GM23338 (cell line): ENCODE measurements around the gene DOK1. TPM values are rescaled to one million over a fixed set of nuclear protein-coding genes. Genes with fewer than 3 reads are reported as not detected.

Experiments
- ATAC-seq: fragments of 200-7000 bp; cut with Tn5 transposase; 3 replicates; pipeline ENCODE4 v1.9.1; 2020
- DNase-seq: peaks from one replicate; pipeline ENCODE4 v3.0.0-alpha.2; 2015; ENCODE audit warnings: low spot score
- H2AFZ ChIP-seq: fragments of 200-600 bp; sonication (generic); 2 replicates; pipeline ENCODE4 v1.8.0; 2016; ENCODE audit warnings: antibody characterized with exemption, mild to moderate bottlenecking, moderate library complexity
- H3F3A ChIP-seq: fragments of 200-600 bp; sonication (generic); replicated peaks from 2 replicates; pipeline ENCODE4 v1.8.0; 2017; ENCODE audit warnings: antibody characterized with exemption, mixed run types, low read depth
- H3K27ac ChIP-seq: fragments of 200-600 bp; sonication (generic); 2 replicates; pipeline ENCODE4 v1.6.1; 2016; ENCODE audit warnings: low read depth
- H3K27me3 ChIP-seq: fragments of 200-600 bp; sonication (generic); 2 replicates; pipeline ENCODE4 v1.8.0; 2016; ENCODE audit warnings: mild to moderate bottlenecking, mixed run types, moderate library complexity; ENCODE audit not compliant: insufficient read depth
- H3K36me3 ChIP-seq: fragments of 200-600 bp; sonication (generic); 2 replicates; pipeline ENCODE4 v1.8.0; 2016; ENCODE audit warnings: mild to moderate bottlenecking; ENCODE audit not compliant: insufficient read depth
- H3K4me1 ChIP-seq: fragments of 200-600 bp; sonication (generic); 2 replicates; pipeline ENCODE4 v1.8.0; 2016; ENCODE audit warnings: mild to moderate bottlenecking, moderate library complexity; ENCODE audit not compliant: insufficient read depth
- H3K4me2 ChIP-seq: fragments of 200-600 bp; sonication (generic); 2 replicates; pipeline ENCODE4 v1.7.1; 2017; ENCODE audit warnings: mixed run types
- H3K4me3 ChIP-seq: fragments of 200-600 bp; sonication (generic); 2 replicates; pipeline ENCODE4 v1.6.1; 2016; ENCODE audit warnings: mixed run types
- H3K79me2 ChIP-seq: fragments of 200-600 bp; sonication (generic); replicated peaks from 2 replicates; pipeline ENCODE4 v1.8.0; 2017; ENCODE audit warnings: mild to moderate bottlenecking; ENCODE audit not compliant: insufficient read depth
- H3K9me2 ChIP-seq: fragments of 200-600 bp; sonication (generic); 2 replicates; pipeline ENCODE4 v1.8.0; 2017; ENCODE audit not compliant: insufficient read depth
- H4K20me1 ChIP-seq: fragments of 200-600 bp; sonication (generic); replicated peaks from 2 replicates; pipeline ENCODE4 v1.8.0; 2017; ENCODE audit warnings: mild to moderate bottlenecking; ENCODE audit not compliant: insufficient read depth
- H3K27ac Mint-ChIP-seq: 2 replicates; pipeline ENCODE4 v1.8.0; 2020; ENCODE audit warnings: inconsistent platforms, mild to moderate bottlenecking, moderate library complexity, mixed read lengths
- H3K27me3 Mint-ChIP-seq: 3 replicates; pipeline ENCODE4 v1.8.0; 2022; ENCODE audit warnings: low read depth, mild to moderate bottlenecking, moderate library complexity, mixed read lengths, inconsistent platforms; ENCODE audit not compliant: insufficient read depth, poor library complexity
- H3K36me3 Mint-ChIP-seq: 3 replicates; pipeline ENCODE4 v1.8.0; 2021; ENCODE audit warnings: low read depth, mild to moderate bottlenecking, inconsistent platforms, moderate library complexity, mixed read lengths
- H3K4me1 Mint-ChIP-seq: 3 replicates; pipeline ENCODE4 v1.8.0; 2020; ENCODE audit warnings: mild to moderate bottlenecking, inconsistent platforms, mixed read lengths
- H3K4me3 Mint-ChIP-seq: 3 replicates; pipeline ENCODE4 v1.8.0; 2021; ENCODE audit warnings: moderate library complexity, mild to moderate bottlenecking, inconsistent platforms, mixed read lengths
- H3K9me3 Mint-ChIP-seq: 3 replicates; pipeline ENCODE4 v1.8.0; 2020; ENCODE audit warnings: moderate library complexity, mild to moderate bottlenecking, inconsistent platforms, mixed read lengths
- CREB1 ChIP-seq: fragments of 250-450 bp; sonication (Bioruptor Pico); IDR thresholded peaks from 2 replicates; pipeline ENCODE4 v1.5.0; 2020; ENCODE audit warnings: low read depth, mild to moderate bottlenecking, moderate library complexity
- CTCF ChIP-seq, 2 experiments: fragments of 200-600 bp in 1 of 2; sonication (generic) in 1 of 2; conservative IDR thresholded peaks; 2 replicates each; pipeline versions ENCODE4 v1.5.1 to v1.6.1; 2016 to 2017; ENCODE audit warnings: antibody characterized with exemption in 2 of 2, low read depth in 2 of 2, mild to moderate bottlenecking in 2 of 2, moderate library complexity in 1 of 2
- ETS1 ChIP-seq: IDR thresholded peaks from 2 replicates; pipeline ENCODE4 v1.6.1; 2016; ENCODE audit warnings: antibody characterized with exemption
- EZH2 ChIP-seq: fragments of 200-600 bp; sonication (generic); IDR thresholded peaks from one replicate; pipeline ENCODE4 v1.8.0; 2017; ENCODE audit warnings: antibody characterized with exemption, mild to moderate bottlenecking, low read depth; ENCODE audit not compliant: unreplicated experiment
- EZH2phosphoT487 ChIP-seq: fragments of 200-600 bp; sonication (generic); IDR thresholded peaks from one replicate; pipeline ENCODE4 v1.8.1; 2018; ENCODE audit warnings: antibody characterized with exemption; ENCODE audit not compliant: unreplicated experiment
- JUNB ChIP-seq: IDR thresholded peaks from one replicate; pipeline ENCODE4 v1.6.1; 2016; ENCODE audit warnings: antibody characterized with exemption; ENCODE audit not compliant: unreplicated experiment
- NANOG ChIP-seq: IDR thresholded peaks from 2 replicates; pipeline ENCODE4 v1.6.1; 2016; ENCODE audit warnings: antibody characterized with exemption, borderline replicate concordance
- POLR2AphosphoS5 ChIP-seq: IDR thresholded peaks from 2 replicates; pipeline ENCODE4 v1.6.1; 2016; ENCODE audit warnings: antibody characterized with exemption, low read depth
- REST ChIP-seq: IDR thresholded peaks from one replicate; pipeline ENCODE4 v1.6.1; 2018; ENCODE audit warnings: antibody characterized with exemption; ENCODE audit not compliant: unreplicated experiment
- STAT1 ChIP-seq: IDR thresholded peaks from one replicate; pipeline ENCODE4 v1.6.1; 2016; ENCODE audit warnings: antibody characterized with exemption; ENCODE audit not compliant: unreplicated experiment
- ZNF114 ChIP-seq: fragments of 250-450 bp; sonication (Bioruptor Pico); IDR thresholded peaks from 2 replicates; pipeline ENCODE4 v1.5.0; 2020; ENCODE audit warnings: mild to moderate bottlenecking, moderate library complexity
- ZNF331 ChIP-seq: fragments of 250-450 bp; sonication (Bioruptor Pico); IDR thresholded peaks from 2 replicates; pipeline ENCODE4 v1.5.0; 2020; ENCODE audit warnings: low read depth, mild to moderate bottlenecking, moderate library complexity
- ZNF462 ChIP-seq: fragments of 250-450 bp; sonication (Bioruptor Pico); IDR thresholded peaks from 2 replicates; pipeline ENCODE4 v1.5.0; 2020; ENCODE audit warnings: mild to moderate bottlenecking, moderate library complexity
- polyA plus RNA-seq: library from polyadenylated mRNA; unstranded; fragments of >200 nt; fragmentation: Nextera tagmentation; extraction: Ambion mirVana; gene quantifications from 2 replicates; pipeline ENCODE4 v1.2.1, GENCODE V29; 2016
- total RNA-seq: library from RNA; depleted of rRNA; stranded (reverse); fragments of >200 nt; shearing (Covaris generic); gene quantifications from 2 replicates; pipeline ENCODE4 v1.2.3, GENCODE V29; 2014

Gene DOK1
- total and polyA plus RNA-seq, 2 experiments from 2014 or later: 3.9 to 15.5 TPM

- TF ChIP-seq ZNF462 (CRISPR knock-in tag) (no peak), NANOG (no peak), EZH2 (no peak), STAT1 (no peak), ETS1 (no peak), JUNB (no peak)
Measured at GRCh38 chr2:74532222-74532621, 22.3 kb upstream of the DOK1 start (continued).

- H3K27me3 ChIP-seq: no peaks in the 10 kb centered on the region
- H3K79me2 ChIP-seq: peaks cover 9% of the 10 kb centered on the region
- ATAC-seq: no peak
- Mint-ChIP-seq H3K36me3 (peaks cover 30% of the 10 kb centered on the region), H3K9me3 (no peaks in the 10 kb centered on the region; the same call in 2 of the 3 replicates), H3K27ac (no peak overlapping the region), H3K4me1 (peaks cover 8% of the 10 kb centered on the region; the same call in 2 of the 3 replicates), H3K27me3 (peaks cover 9% of the 10 kb centered on the region), H3K4me3 (no peak overlapping the region)
- no peaks in the 10 kb centered on the region for H3K36me3 ChIP-seq
- no peak overlapping the region for H2AFZ ChIP-seq
- H3K27ac ChIP-seq: no peak overlapping the region
- peaks cover 3% of the 10 kb centered on the region; the same call in 1 of the 2 replicates for H3K4me1 ChIP-seq
- H3K4me2 ChIP-seq: no peak overlapping the region
- no peaks in the 10 kb centered on the region for H3K9me2 ChIP-seq
- DNase-seq: no peak
- H4K20me1 ChIP-seq: no peaks in the 10 kb centered on the region
- H3F3A ChIP-seq: 0 out of 2 replicates have a peak, but pooled peaks cover 2% of the 10 kb centered on the region
- H3K4me3 ChIP-seq: no peak overlapping the region
- TF ChIP-seq REST: no peak
- no peak for TF ChIP-seq EZH2
- no peak for TF ChIP-seq CREB1 (CRISPR knock-in tag)
- TF ChIP-seq POLR2AphosphoS5: no peak
- TF ChIP-seq ZNF114: no peak
- TF ChIP-seq STAT1: no peak
- TF ChIP-seq ZNF331 (CRISPR knock-in tag): no peak
- TF ChIP-seq EZH2phosphoT487: no peak
- no peak for TF ChIP-seq CTCF (conservative IDR thresholded peaks at IDR 0.05; ENCODE audit: low read depth in 2 of 2)
Measured at GRCh38 chr2:74533464-74533863, 21.1 kb upstream of the DOK1 start.
